SK-N-SH (cell line): ENCODE data around the gene RAB8B. TPM values are rescaled to one million over a fixed set of nuclear protein-coding genes. Genes with fewer than 3 reads are reported as not detected.

Experiments used
- CTCF ChIA-PET: fragments of 300-600, 350-600 bp; formaldehyde crosslinking; extraction: SDS; loops from one replicate; lab custom pipeline; 2021; lab: Yijun Ruan, JAX
- POLR2A ChIA-PET: fragments of 350-600 bp; sonication (Branson Sonifier 250); formaldehyde crosslinking; extraction: SDS; loops from one replicate; lab custom pipeline; 2020; ENCODE audit warnings: antibody characterized with exemption, inconsistent platforms; lab: Yijun Ruan, JAX
- DNase-seq: peaks from one replicate; pipeline ENCODE4 v3.0.0; 2012
- H2AFZ ChIP-seq: fragments of 200-600 bp; sonication (generic); 2 replicates; pipeline ENCODE4 v1.8.1; 2016; ENCODE audit warnings: antibody characterized with exemption, mild to moderate bottlenecking, low read depth
- H3F3A ChIP-seq: fragments of 200-600 bp; sonication (generic); replicated peaks from 2 replicates; pipeline ENCODE3; 2016; ENCODE audit warnings: antibody characterized with exemption, mild to moderate bottlenecking; ENCODE audit not compliant: insufficient read depth
- H3K27ac ChIP-seq, 2 experiments: fragments of 200-500 bp in 1 of 2; fragments of 200-600 bp in 1 of 2; sonication (Bioruptor generic) in 1 of 2; sonication (generic), shearing (Covaris generic) in 1 of 2; 2 replicates each; pipeline versions ENCODE4 v1.5.1 to v1.6.1; 2014 to 2016; ENCODE audit warnings: low read depth in 2 of 2, inconsistent platforms in 1 of 2, low read length in 1 of 2, mild to moderate bottlenecking in 1 of 2, mixed read lengths in 1 of 2
- H3K27me3 ChIP-seq: fragments of 200-600 bp; sonication (generic), shearing (Covaris generic); 2 replicates; pipeline ENCODE4 v1.6.1; 2016; ENCODE audit warnings: mixed run types; ENCODE audit not compliant: insufficient read depth
- H3K36me3 ChIP-seq, 2 experiments: fragments of 200-500 bp in 1 of 2; fragments of 200-600 bp in 1 of 2; sonication (Bioruptor generic) in 1 of 2; sonication (generic) in 1 of 2; replicated peaks in 1 of 2; 2 replicates each; pipeline versions ENCODE3 to v1.5.1; 2014 to 2016; ENCODE audit warnings: low read length in 1 of 2, mild to moderate bottlenecking in 1 of 2; ENCODE audit not compliant: insufficient read depth in 2 of 2, control insufficient read depth in 1 of 2
- H3K4me1 ChIP-seq, 2 experiments: fragments of 200-500 bp in 1 of 2; fragments of 200-600 bp in 1 of 2; sonication (Bioruptor generic) in 1 of 2; sonication (generic), shearing (Covaris generic) in 1 of 2; 2 replicates each; pipeline versions ENCODE4 v1.5.1 to v1.6.1; 2014 to 2016; ENCODE audit warnings: low read depth in 1 of 2, low read length in 1 of 2, mixed run types in 1 of 2; ENCODE audit not compliant: insufficient read depth in 2 of 2, control insufficient read depth in 1 of 2
- H3K4me2 ChIP-seq: fragments of 200-600 bp; sonication (generic), shearing (Covaris generic); 2 replicates; pipeline ENCODE4 v1.6.1; 2017; ENCODE audit warnings: mixed run types
- H3K4me3 ChIP-seq, 2 experiments: fragments of 200-500 bp in 1 of 2; fragments of 200-600 bp in 1 of 2; sonication (Bioruptor generic) in 1 of 2; sonication (generic), shearing (Covaris generic) in 1 of 2; 2 replicates each; pipeline versions ENCODE4 v1.5.1 to v1.8.1; 2014 to 2016; ENCODE audit warnings: low read depth in 2 of 2, inconsistent platforms in 1 of 2, low read length in 1 of 2, mild to moderate bottlenecking in 1 of 2, mixed read lengths in 1 of 2, moderate library complexity in 1 of 2
- H3K79me2 ChIP-seq: fragments of 200-600 bp; sonication (generic); 2 replicates; pipeline ENCODE4 v1.8.1; 2017; ENCODE audit warnings: mild to moderate bottlenecking; ENCODE audit not compliant: insufficient read depth
- H3K9ac ChIP-seq: fragments of 200-600 bp; sonication (generic); 2 replicates; pipeline ENCODE4 v1.6.1; 2017; ENCODE audit warnings: mixed run types
- H3K9me2 ChIP-seq: fragments of 200-600 bp; sonication (generic); 2 replicates; pipeline ENCODE4 v1.6.1; 2017; ENCODE audit warnings: mixed run types
- H3K9me3 ChIP-seq: fragments of 200-600 bp; sonication (generic); 2 replicates; pipeline ENCODE4 v1.6.1; 2017; ENCODE audit warnings: mixed run types, mild to moderate bottlenecking, moderate library complexity
- H4K20me1 ChIP-seq: fragments of 200-600 bp; sonication (generic); 2 replicates; pipeline ENCODE4 v1.6.1; 2017; ENCODE audit warnings: mild to moderate bottlenecking, mixed run types; ENCODE audit not compliant: insufficient read depth
- EP300 ChIP-seq, 2 experiments: IDR thresholded peaks; 2 replicates each; pipeline versions ENCODE4 v1.4.0 to v1.6.1; 2012; ENCODE audit warnings: borderline replicate concordance in 1 of 2, low read depth in 1 of 2, low read length in 1 of 2
- FOXJ3 ChIP-seq: sonication (generic); formaldehyde crosslinking; IDR thresholded peaks from 2 replicates; pipeline ENCODE4 v1.5.1; 2020; ENCODE audit warnings: mild to moderate bottlenecking, missing genetic modification reagents
- GABPA ChIP-seq: IDR thresholded peaks from 2 replicates; pipeline ENCODE4 v1.4.0; 2012; ENCODE audit warnings: low read depth, mild to moderate bottlenecking
- RCOR1 ChIP-seq: fragments of 150-350 bp; IDR thresholded peaks from 2 replicates; pipeline ENCODE4 v1.6.1; 2017; ENCODE audit warnings: antibody characterized with exemption, low read length
- RXRA ChIP-seq: IDR thresholded peaks from 2 replicates; pipeline ENCODE4 v1.4.0; 2012; ENCODE audit warnings: low read depth, mild to moderate bottlenecking, borderline replicate concordance
- SIN3A ChIP-seq: IDR thresholded peaks from 2 replicates; pipeline ENCODE4 v1.6.1; 2012; ENCODE audit warnings: low read depth, mild to moderate bottlenecking, low read length, moderate library complexity, borderline replicate concordance
- TEAD4 ChIP-seq: IDR thresholded peaks from 2 replicates; pipeline ENCODE4 v1.4.0; 2012; ENCODE audit warnings: mild to moderate bottlenecking, borderline replicate concordance; ENCODE audit not compliant: insufficient read depth
- WGBS: methylation state at CpG from one replicate; pipeline ENCODE4 v1.1.6; 2017; ENCODE audit warnings: low lambda C conversion rate; 5-methylcytosine and 5-hydroxymethylcytosine counted together
- polyA plus RNA-seq, 3 experiments: library from polyadenylated mRNA; depleted of rRNA; stranded (reverse); fragments of >200 nt; gene quantifications; 2 replicates each; pipeline ENCODE4 v1.2.3, GENCODE V29; 2012
- TF ChIP-seq, protein P1 (sequence below): IDR thresholded peaks from 2 replicates; pipeline ENCODE4 v1.6.1; 2012; ENCODE audit warnings: mild to moderate bottlenecking, low read depth, low read length, moderate library complexity
- TF ChIP-seq, protein P2 (sequence below): fragments of 150-350 bp; IDR thresholded peaks from 2 replicates; pipeline ENCODE4 v1.6.1; 2016; ENCODE audit warnings: mild to moderate bottlenecking, low read depth, low read length

Gene RAB8B
- polyA plus RNA-seq, 1 of the 3 experiments (the other 2 are of a cell fraction): 5.4 TPM

DNA sequence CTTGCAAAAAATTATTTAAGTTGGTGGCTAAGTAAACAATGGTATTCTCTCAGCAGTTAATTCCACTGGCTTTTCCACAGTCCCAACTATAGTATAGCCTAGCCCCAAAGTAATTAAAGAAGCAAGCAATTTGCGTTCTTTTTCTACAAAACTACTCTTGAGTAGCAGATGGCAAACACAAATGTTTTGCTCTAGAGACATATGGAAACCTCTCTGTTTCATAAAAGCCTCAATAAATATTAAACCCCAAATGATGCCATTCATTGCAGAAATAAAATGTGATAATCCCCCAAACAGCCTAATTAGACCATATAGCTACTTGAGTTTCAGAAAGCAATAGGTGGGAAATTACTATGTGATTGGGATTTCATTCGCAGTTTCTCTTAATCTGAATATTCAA lies 8.7 kb upstream of the RAB8B start (continued):
- TF ChIP-seq, protein P1, sequence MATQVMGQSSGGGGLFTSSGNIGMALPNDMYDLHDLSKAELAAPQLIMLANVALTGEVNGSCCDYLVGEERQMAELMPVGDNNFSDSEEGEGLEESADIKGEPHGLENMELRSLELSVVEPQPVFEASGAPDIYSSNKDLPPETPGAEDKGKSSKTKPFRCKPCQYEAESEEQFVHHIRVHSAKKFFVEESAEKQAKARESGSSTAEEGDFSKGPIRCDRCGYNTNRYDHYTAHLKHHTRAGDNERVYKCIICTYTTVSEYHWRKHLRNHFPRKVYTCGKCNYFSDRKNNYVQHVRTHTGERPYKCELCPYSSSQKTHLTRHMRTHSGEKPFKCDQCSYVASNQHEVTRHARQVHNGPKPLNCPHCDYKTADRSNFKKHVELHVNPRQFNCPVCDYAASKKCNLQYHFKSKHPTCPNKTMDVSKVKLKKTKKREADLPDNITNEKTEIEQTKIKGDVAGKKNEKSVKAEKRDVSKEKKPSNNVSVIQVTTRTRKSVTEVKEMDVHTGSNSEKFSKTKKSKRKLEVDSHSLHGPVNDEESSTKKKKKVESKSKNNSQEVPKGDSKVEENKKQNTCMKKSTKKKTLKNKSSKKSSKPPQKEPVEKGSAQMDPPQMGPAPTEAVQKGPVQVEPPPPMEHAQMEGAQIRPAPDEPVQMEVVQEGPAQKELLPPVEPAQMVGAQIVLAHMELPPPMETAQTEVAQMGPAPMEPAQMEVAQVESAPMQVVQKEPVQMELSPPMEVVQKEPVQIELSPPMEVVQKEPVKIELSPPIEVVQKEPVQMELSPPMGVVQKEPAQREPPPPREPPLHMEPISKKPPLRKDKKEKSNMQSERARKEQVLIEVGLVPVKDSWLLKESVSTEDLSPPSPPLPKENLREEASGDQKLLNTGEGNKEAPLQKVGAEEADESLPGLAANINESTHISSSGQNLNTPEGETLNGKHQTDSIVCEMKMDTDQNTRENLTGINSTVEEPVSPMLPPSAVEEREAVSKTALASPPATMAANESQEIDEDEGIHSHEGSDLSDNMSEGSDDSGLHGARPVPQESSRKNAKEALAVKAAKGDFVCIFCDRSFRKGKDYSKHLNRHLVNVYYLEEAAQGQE: no peak
- TF ChIP-seq, protein P2, sequence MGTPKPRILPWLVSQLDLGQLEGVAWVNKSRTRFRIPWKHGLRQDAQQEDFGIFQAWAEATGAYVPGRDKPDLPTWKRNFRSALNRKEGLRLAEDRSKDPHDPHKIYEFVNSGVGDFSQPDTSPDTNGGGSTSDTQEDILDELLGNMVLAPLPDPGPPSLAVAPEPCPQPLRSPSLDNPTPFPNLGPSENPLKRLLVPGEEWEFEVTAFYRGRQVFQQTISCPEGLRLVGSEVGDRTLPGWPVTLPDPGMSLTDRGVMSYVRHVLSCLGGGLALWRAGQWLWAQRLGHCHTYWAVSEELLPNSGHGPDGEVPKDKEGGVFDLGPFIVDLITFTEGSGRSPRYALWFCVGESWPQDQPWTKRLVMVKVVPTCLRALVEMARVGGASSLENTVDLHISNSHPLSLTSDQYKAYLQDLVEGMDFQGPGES: no peak
- no peak for TF ChIP-seq TEAD4
- TF ChIP-seq RCOR1: no peak
- TF ChIP-seq RXRA: no peak

DNA sequence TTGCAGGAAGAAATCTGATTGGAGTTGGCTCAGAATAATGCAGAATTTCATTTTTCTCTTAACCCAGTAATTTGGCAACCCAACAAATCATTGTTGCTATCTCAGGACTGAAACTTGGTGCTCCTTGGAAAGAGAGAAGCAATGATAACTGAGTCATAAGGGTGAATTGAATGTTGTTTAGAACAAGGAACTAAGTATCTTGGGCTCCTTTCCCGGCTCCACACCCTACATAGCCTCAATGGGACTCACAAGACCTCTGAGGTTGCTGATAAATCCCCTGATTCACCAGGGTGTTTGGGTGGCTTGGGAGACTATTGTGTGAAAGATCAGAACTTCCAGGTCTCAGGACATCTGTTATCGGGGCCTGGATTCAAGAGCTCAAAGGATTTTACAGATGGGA lies 7.8 kb upstream of the RAB8B start:
- Histone ChIP-seq H3K4me2 (no peak overlapping the region), H3K9ac (no peak overlapping the region), H3K4me1 (peaks cover 3 to 5% of the 10 kb centered on the region in 2 experiments; a peak in 1 of 4 replicates), H3K9me3 (no peaks in the 10 kb centered on the region), H3F3A (peaks cover 3% of the 10 kb centered on the region), H3K27ac (no peak overlapping the region), H2AFZ (no peak overlapping the region), H3K79me2 (no peaks in the 10 kb centered on the region), H3K36me3 (no peaks in the 10 kb centered on the region), H3K9me2 (no peaks in the 10 kb centered on the region), H4K20me1 (no peaks in the 10 kb centered on the region), H3K4me3 (no peak overlapping the region), H3K27me3 (no peaks in the 10 kb centered on the region)
- ChIA-PET POLR2A (no interaction called here), CTCF (no interaction called here)
- no peak for DNase-seq
- TF ChIP-seq FOXJ3: no peak
- no peak for TF ChIP-seq GABPA
- no peak for TF ChIP-seq SIN3A
- WGBS: 82% methylated on average over 2 of the region's 2 CpGs

DNA sequence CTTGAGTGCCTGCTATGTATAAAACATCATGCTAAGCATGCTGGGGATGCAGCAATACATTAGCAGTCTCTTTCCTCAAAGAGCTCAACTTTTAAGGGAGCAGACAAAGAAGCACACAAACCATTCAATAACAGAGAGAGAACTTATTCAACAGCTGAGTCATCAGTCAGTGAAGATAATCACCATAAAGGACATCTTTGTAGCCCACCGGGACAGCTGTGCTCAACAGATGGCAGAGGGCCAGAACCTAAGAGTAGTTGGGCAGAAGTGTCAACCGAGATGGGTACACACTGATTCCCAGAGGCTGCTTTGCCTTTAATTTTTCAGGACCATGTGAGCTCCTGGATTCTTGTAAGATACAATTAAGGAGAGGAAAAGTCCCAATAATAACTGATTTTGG lies 4.2 kb upstream of the RAB8B start:
- CTCF ChIA-PET: interaction anchor here (0.8 kb wide), 1 partner anchor 28 kb away, joined by 3 read pairs; the partner anchor contains the start of gene RPS27L
- no peaks in the 10 kb centered on the region for H3K36me3 ChIP-seq
- DNase-seq: no peak
- no peaks in the 10 kb centered on the region for H4K20me1 ChIP-seq
- POLR2A ChIA-PET: interaction anchor here (0.8 kb wide), 1 partner anchor 28 kb away, joined by 3 read pairs; the partner anchor contains the start of gene RPS27L
- peak overlapping the region; percentile 45; the same call in 1 of the 2 replicates for H2AFZ ChIP-seq
- no peaks in the 10 kb centered on the region for H3K9me2 ChIP-seq
- H3K79me2 ChIP-seq: peaks cover 3% of the 10 kb centered on the region; the same call in 1 of the 2 replicates
- WGBS: 38% methylated on average over 2 of the region's 2 CpGs
- no peak overlapping the region for H3K4me3 ChIP-seq
- TF ChIP-seq EP300 (IDR thresholded peaks at IDR 0.05; ENCODE audit: borderline replicate concordance in 1 of 2, low read depth in 1 of 2, low read length in 1 of 2): no peak
- TF ChIP-seq, protein P1: no peak
- TF ChIP-seq RCOR1: no peak
- no peak overlapping the region for H3K27ac ChIP-seq
- no peaks in the 10 kb centered on the region for H3K9me3 ChIP-seq
- H3F3A ChIP-seq: peaks cover 8% of the 10 kb centered on the region
- no peak overlapping the region for H3K9ac ChIP-seq
- no peak overlapping the region for H3K4me2 ChIP-seq
- H3K27me3 ChIP-seq: no peaks in the 10 kb centered on the region
- peaks cover 3 to 9% of the 10 kb centered on the region in 2 experiments; a peak in 2 of 4 replicates for H3K4me1 ChIP-seq
